ENCODE measurements around the gene SLC66A2.
"Not testable (repeated sequence)": the region's sequence is repeated elsewhere in the genome, so short reads cannot be mapped to it uniquely, and the experiment has no call there.

The SLC66A2 gene

GRCh38 chr18:79971211-79971952, 19.9 kb upstream of the SLC66A2 start:
- DNase-seq (ENCODE audit: low spot score), result no peak

DNA sequence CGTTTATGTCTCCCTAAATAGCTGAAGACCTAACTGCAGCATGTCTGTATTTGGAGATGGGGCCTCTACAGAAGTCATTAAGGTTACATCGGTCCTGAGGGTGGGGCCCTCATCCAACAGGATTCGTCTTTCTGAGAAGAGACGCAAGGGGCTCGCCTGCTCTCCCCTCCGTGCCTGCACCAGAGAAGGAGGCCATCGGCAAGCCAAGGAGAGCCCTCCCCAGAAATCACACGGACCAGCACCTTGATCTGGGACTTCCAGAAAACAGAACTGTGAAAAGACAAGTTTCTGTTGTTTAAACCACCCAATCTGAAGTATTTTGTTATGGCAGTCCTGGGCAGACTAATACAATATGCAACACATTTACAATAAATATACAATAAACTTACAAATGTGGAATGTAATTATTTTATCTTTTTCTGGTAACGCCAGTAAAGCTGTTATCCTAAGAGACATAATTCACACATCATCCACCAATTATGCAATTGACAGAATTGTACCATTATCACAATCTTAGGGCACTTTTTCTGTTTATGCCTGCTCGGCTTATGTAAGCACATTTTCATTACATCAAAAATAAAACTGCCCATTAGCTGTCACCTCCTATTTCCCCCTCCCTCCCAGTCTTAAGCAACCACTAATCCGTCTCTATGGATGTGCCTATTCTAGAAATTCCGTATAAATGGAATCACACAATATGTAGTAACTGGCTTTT, 19.1 kb upstream of the SLC66A2 start:
- no peak for DNase-seq (ENCODE audit: low spot score)

- DNase-seq (ENCODE audit: low spot score), result peak; percentile 60
Observed at GRCh38 chr18:79965119-79965902, 13.9 kb upstream of the SLC66A2 start.

- peak; percentile 72 for DNase-seq (ENCODE audit: low spot score)
Observed at GRCh38 chr18:79964330-79965118, 13.1 kb upstream of the SLC66A2 start, which contains the start of gene HSBP1L1. Gene HSBP1L1 (plus strand): TSS chr18:79964643. CDS start chr18:79964736, 93 bp downstream.

GRCh38 chr18:79963658-79964329, 12.3 kb upstream of the SLC66A2 start:
- DNase-seq (ENCODE audit: low spot score), result no peak

DNA sequence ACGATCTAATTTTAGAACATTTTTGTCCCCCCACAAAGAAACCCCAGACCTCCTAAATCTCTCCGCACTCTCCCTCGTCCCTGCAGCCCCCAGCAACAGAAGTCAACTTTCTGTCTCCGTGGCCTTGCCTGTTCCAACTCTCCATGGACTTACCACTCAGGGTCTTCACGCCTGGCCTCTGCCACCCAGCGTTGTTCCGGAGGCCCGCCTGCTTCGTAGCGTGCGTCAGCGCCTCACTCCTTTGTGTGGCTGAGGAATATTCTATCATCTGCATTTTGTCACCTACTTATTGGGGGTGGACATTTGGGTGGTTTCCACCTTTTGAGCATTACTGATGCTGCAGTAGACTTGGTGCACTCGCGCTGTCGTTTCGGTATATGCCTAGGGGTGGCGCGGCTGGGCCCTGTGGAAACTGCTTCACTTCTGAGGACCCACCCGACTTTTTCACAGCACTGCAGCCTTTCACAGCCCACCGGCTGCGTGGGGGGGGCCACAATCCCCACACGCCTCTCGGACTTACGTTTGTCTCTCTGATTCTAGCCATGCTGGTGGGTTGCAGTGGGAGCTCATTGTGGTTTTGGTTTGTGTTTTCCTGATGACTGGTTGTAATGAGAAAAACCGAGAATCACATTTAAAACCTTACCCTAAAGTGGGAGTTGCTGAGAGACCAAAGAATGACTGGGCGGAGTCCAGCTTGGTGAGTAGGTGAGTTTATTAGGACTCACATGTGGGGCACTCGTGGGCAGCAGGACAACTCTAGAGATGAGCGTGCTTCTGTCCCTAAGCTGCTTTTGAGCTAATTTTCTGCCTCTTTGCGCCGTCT, 11.6 kb upstream of the SLC66A2 start:
- DNase-seq (ENCODE audit: low spot score), result no peak

DNA sequence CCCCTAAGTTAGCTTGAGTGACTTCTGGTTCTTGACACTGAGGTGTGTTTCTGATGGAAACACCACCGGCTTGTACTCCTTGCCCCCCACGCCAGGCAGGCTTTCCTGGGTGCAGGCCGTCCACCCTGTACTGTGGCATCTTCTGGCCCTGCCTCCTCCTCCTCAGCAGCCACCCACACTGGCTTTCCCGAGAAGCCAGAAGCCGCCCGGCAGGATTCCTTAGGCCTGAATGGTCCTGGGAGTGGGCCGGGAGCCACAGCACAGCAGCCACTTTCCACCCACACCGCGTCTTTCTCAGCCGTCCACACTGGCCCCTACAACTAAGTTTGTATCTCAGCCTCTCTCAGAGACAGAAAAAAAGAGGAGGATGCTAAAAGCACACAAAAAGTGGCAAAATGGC, 10.9 kb upstream of the SLC66A2 start:
- no peak for DNase-seq (ENCODE audit: low spot score)

DNA sequence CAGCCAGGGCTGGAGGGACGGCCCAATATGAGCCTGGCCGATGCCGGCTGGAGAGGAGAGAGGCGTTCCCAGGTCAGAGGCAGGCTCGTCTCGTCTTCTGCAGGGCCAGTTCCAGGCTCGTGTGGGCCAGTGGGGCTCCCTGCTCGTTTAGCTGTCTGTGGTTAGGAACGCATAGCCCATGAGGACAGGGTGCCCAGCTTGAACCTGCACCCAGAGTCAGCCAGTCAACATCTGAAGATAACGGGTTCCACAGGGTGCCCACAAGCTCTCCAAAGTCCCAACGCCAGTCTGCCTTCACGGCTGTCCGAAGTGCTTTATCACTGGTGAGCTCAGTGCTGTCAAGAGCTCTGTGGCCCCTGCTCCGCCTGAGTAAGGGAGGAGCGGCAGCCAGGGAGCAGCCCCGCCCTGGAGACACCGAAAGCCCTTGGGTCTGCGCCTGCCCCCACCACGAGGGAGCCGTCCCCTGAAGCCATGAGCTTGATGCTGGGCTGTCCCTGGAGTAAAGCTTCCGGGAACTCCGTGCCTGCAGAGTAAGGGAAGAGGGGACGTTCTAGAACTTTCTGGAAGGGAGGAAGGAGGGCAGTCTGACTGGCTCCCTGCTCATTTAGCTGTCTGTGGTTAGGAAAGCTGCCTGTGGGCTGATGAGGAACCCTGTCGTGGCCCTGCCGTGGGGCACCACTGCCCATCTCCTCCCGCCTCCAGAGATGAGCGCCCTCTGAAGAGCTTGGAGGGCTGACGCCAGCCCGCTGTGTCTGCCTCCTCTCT, 10.3 kb upstream of the SLC66A2 start:
- DNase-seq (ENCODE audit: low spot score), result no peak

DNA sequence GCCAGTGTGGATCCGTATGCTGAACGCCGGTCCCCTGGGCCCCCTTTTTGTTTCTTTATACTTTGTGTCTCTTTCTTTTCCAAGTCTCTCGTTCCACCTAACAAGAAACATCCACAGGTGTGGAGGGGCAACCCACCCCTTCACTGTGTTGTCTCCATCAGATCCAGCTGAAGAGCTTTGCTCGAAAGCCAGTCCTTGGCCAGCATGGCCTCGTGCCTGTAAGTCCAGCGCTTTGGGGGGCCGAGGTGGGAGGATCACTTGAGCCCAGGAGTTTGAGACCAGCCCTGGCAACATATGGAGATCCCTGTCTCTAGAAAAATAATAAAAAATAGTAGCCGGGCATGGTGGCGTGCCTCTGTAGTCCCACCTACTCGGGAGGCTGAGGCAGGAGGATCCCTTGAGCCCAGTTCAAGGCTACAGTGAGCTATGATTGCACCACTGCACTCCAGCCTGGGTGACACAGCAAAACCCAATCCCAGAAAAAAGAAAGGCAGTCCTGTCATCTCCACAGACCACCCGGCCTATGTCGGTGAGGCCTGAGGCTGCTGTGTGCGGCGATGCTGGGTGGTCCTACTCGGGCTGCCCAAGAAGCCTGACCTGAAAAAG, 9.6 kb upstream of the SLC66A2 start:
- no peak for DNase-seq (ENCODE audit: low spot score)

GRCh38 chr18:79960161-79960801, 8.8 kb upstream of the SLC66A2 start:
- DNase-seq (ENCODE audit: low spot score), result not testable (repeated sequence)

DNA sequence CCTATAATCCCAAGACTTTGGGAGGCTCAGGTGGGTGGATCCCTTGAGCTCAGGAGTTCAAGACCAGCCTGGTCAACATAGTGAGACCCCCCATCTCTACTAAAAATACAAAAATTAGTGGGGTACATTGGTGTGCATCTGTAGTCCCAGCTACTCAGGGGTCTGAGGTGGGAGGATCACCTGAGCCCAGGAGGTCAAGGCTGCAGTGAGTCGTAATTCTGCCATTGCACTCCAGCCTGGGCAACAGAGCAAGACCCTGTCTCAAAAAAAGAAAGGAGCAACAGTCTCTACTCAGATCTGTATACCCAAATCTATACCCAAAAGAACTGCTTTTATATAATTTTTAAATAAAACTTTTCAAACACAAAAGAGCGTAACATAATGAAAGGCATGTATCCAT, 7.5 kb upstream of the SLC66A2 start:
- no peak for DNase-seq (ENCODE audit: low spot score)

- no peak for DNase-seq (ENCODE audit: low spot score)
Observed at GRCh38 chr18:79956276-79956675, 4.8 kb upstream of the SLC66A2 start.

GRCh38 chr18:79955302-79956075, 4.0 kb upstream of the SLC66A2 start:
- no peak for DNase-seq (ENCODE audit: low spot score)

DNA sequence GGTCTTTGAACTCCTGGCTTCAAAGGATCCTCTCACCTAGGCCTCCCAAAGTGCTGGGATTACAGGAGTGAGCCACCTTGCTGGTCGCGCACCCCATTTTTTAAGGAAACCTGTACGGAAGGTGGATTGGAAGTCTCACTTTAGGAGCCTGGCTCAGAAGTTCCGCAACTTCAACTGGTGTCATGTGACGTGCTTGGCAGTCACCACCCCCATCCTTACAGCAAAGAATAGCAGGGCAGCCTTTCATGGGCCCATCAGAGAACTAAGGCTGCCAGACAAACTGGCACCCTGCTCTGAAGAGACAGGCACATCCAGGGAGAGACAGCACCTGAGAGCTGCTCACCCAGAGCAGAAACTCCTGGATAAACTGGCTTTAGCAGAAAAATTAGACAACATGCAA, 3.3 kb upstream of the SLC66A2 start:
- no peak for DNase-seq (ENCODE audit: low spot score)

DNA sequence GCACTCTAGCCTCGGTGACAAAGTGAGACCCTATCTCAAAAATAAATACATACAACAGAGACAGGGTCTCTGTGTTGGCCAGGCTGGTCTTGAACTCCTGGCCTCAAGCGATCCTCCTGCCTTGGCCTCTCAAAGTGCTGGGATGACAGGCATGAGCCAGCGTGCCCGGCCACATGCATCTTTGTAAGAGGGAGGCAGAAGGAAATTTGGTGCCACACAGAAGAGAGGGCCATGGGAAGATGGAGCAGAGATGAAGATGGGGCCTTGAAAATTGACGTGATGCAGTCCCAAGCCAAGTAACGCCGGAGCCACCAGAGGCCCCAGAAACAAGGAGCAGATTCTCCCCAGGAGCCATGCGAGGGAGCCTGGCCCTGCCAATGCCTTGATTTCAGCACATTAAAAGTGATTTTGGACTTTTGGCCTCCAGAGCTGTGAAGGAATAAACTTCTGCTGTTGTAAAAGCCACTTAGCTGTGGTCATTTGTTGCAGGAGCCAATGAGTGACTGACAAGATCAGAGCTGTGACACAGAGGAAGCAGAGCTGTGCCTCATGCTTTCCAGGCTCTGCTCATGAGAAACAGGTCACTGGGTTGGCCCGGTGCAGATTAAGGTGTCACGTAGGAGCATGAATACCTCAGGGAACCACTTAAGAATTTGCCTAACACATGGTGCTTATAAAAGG, 2.7 kb upstream of the SLC66A2 start:
- no peak for DNase-seq (ENCODE audit: low spot score)

DNA sequence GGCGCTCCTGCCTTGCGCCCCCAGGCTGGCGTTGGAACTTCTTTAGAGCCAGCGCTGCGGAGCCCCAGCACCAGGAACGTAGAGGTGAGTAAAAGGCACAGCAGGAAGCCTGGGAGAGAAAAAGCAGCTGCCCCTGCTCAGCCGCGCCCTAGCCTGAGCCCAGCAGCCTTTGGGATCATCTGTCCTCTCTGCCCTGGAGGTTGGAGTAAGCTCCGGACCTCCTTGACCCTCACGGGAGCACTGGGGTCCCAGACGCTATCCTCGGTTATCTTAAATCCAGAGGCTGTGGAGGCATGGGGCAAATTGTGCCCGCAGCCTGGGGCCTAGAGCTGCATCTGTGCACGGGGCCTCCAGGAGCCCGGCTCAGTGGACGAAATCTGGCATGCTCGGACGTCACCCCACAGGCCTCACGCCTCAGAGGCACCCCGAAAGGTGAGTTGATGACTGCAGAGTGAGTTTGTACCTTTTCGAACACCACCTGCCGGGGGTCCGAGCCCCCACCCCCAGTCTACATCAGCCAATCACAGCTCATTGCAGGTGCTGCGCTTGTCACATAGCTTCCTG, 1.6 kb upstream of the SLC66A2 start:
- DNase-seq (ENCODE audit: low spot score), result no peak

DNA sequence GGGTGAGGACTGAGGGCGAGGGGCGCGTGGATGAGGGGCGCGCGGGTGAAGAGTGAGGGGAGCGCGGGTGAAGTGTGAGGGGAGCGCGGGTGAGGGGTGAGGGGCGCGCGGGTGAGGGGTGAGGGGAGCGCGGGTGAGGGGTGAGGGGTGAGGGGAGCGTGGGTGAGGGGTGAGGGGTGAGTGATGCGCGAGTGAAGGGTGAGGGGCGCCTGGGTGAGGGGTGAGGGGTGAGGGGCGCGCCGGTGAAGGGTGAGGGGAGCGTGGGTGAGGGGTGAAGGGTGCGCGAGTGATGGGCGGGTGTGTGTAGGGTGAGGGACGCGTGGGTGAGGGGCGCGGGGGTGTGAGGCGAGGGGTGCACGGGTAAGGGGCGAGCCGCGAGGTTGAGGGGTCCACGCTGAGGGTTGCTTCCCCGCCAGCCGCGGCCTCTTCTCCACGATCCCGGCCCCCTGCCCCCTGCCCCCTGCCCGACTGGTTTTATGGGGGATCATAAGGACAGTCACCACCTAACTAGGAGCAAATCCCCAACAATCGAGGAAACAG, 1.1 kb upstream of the SLC66A2 start:
- no peak for DNase-seq (ENCODE audit: low spot score)

Measured in HuH-7 (cell line).